ENCODE results near the gene ZP1.

The ZP1 gene

GRCh38 chr11:60848714-60849151 lies 18.6 kb upstream of the ZP1 start:
- Histone ChIP-seq H3K4me3 (ENCODE audit: low read length) (no peak overlapping the region), H3K9me3 (ENCODE audit: insufficient read depth, low read depth, low read length) (no peaks in the 10 kb centered on the region), H3K36me3 (ENCODE audit: insufficient read depth, low read depth, low read length) (peaks cover 62% of the 10 kb centered on the region), H3K4me1 (ENCODE audit: insufficient read depth, low read length) (peaks cover 8% of the 10 kb centered on the region), H3K27ac (ENCODE audit: low read length) (no peak overlapping the region), H3K27me3 (ENCODE audit: insufficient read depth, low read length) (peaks cover 23% of the 10 kb centered on the region), H3K9ac (ENCODE audit: low read depth, low read length) (no peak overlapping the region)

GRCh38 chr11:60849641-60850520 lies 17.5 kb upstream of the ZP1 start:
- no peaks in the 10 kb centered on the region for H3K9me3 ChIP-seq (ENCODE audit: insufficient read depth, low read depth, low read length)
- no peak overlapping the region for H3K9ac ChIP-seq (ENCODE audit: low read depth, low read length)
- peaks cover 6% of the 10 kb centered on the region for H3K4me1 ChIP-seq (ENCODE audit: insufficient read depth, low read length)
- H3K27ac ChIP-seq (ENCODE audit: low read length): no peak overlapping the region
- H3K27me3 ChIP-seq (ENCODE audit: insufficient read depth, low read length): peaks cover 35% of the 10 kb centered on the region
- peaks cover 56% of the 10 kb centered on the region for H3K36me3 ChIP-seq (ENCODE audit: insufficient read depth, low read depth, low read length)
- H3K4me3 ChIP-seq (ENCODE audit: low read length): no peak overlapping the region

- peaks cover 6% of the 10 kb centered on the region for H3K4me1 ChIP-seq (ENCODE audit: insufficient read depth, low read length)
- H3K9ac ChIP-seq (ENCODE audit: low read depth, low read length): no peak overlapping the region
- no peak overlapping the region for H3K27ac ChIP-seq (ENCODE audit: low read length)
- peak overlapping the region; percentile 41; the same call in 1 of the 2 replicates for H3K4me3 ChIP-seq (ENCODE audit: low read length)
- H3K27me3 ChIP-seq (ENCODE audit: insufficient read depth, low read length): peaks cover 43% of the 10 kb centered on the region
- no peaks in the 10 kb centered on the region for H3K9me3 ChIP-seq (ENCODE audit: insufficient read depth, low read depth, low read length)
- peaks cover 48% of the 10 kb centered on the region for H3K36me3 ChIP-seq (ENCODE audit: insufficient read depth, low read depth, low read length)
Observed at GRCh38 chr11:60851327-60852104, 15.8 kb upstream of the ZP1 start.

- H3K27ac ChIP-seq (ENCODE audit: low read length): no peak overlapping the region
- H3K4me3 ChIP-seq (ENCODE audit: low read length): peak overlapping the region; percentile 41; the same call in 1 of the 2 replicates
- no peak overlapping the region for H3K9ac ChIP-seq (ENCODE audit: low read depth, low read length)
- no peaks in the 10 kb centered on the region for H3K9me3 ChIP-seq (ENCODE audit: insufficient read depth, low read depth, low read length)
- peaks cover 43% of the 10 kb centered on the region for H3K27me3 ChIP-seq (ENCODE audit: insufficient read depth, low read length)
- H3K36me3 ChIP-seq (ENCODE audit: insufficient read depth, low read depth, low read length): peaks cover 46% of the 10 kb centered on the region
- H3K4me1 ChIP-seq (ENCODE audit: insufficient read depth, low read length): peaks cover 6% of the 10 kb centered on the region
Observed at GRCh38 chr11:60852117-60852981, 15.0 kb upstream of the ZP1 start.

GRCh38 chr11:60852982-60853950 lies 14.1 kb upstream of the ZP1 start:
- Histone ChIP-seq H3K9me3 (ENCODE audit: insufficient read depth, low read depth, low read length) (no peaks in the 10 kb centered on the region), H3K36me3 (ENCODE audit: insufficient read depth, low read depth, low read length) (peaks cover 37% of the 10 kb centered on the region), H3K4me3 (ENCODE audit: low read length) (no peak overlapping the region), H3K9ac (ENCODE audit: low read depth, low read length) (no peak overlapping the region), H3K4me1 (ENCODE audit: insufficient read depth, low read length) (peaks cover 6% of the 10 kb centered on the region), H3K27me3 (ENCODE audit: insufficient read depth, low read length) (peaks cover 43% of the 10 kb centered on the region), H3K27ac (ENCODE audit: low read length) (no peak overlapping the region)

- Histone ChIP-seq H3K27me3 (ENCODE audit: insufficient read depth, low read length) (peaks cover 43% of the 10 kb centered on the region), H3K4me1 (ENCODE audit: insufficient read depth, low read length) (peaks cover 6% of the 10 kb centered on the region), H3K4me3 (ENCODE audit: low read length) (no peak overlapping the region), H3K27ac (ENCODE audit: low read length) (no peak overlapping the region), H3K9me3 (ENCODE audit: insufficient read depth, low read depth, low read length) (no peaks in the 10 kb centered on the region), H3K36me3 (ENCODE audit: insufficient read depth, low read depth, low read length) (peaks cover 26% of the 10 kb centered on the region), H3K9ac (ENCODE audit: low read depth, low read length) (no peak overlapping the region)
Observed at GRCh38 chr11:60854140-60854846, 13.0 kb upstream of the ZP1 start.

GRCh38 chr11:60854847-60855725 lies 12.3 kb upstream of the ZP1 start:
- Histone ChIP-seq H3K9ac (ENCODE audit: low read depth, low read length) (no peak overlapping the region), H3K27me3 (ENCODE audit: insufficient read depth, low read length) (peaks cover 43% of the 10 kb centered on the region), H3K36me3 (ENCODE audit: insufficient read depth, low read depth, low read length) (peaks cover 18% of the 10 kb centered on the region), H3K27ac (ENCODE audit: low read length) (no peak overlapping the region), H3K9me3 (ENCODE audit: insufficient read depth, low read depth, low read length) (no peaks in the 10 kb centered on the region), H3K4me1 (ENCODE audit: insufficient read depth, low read length) (peaks cover 6% of the 10 kb centered on the region), H3K4me3 (ENCODE audit: low read length) (no peak overlapping the region)

DNA sequence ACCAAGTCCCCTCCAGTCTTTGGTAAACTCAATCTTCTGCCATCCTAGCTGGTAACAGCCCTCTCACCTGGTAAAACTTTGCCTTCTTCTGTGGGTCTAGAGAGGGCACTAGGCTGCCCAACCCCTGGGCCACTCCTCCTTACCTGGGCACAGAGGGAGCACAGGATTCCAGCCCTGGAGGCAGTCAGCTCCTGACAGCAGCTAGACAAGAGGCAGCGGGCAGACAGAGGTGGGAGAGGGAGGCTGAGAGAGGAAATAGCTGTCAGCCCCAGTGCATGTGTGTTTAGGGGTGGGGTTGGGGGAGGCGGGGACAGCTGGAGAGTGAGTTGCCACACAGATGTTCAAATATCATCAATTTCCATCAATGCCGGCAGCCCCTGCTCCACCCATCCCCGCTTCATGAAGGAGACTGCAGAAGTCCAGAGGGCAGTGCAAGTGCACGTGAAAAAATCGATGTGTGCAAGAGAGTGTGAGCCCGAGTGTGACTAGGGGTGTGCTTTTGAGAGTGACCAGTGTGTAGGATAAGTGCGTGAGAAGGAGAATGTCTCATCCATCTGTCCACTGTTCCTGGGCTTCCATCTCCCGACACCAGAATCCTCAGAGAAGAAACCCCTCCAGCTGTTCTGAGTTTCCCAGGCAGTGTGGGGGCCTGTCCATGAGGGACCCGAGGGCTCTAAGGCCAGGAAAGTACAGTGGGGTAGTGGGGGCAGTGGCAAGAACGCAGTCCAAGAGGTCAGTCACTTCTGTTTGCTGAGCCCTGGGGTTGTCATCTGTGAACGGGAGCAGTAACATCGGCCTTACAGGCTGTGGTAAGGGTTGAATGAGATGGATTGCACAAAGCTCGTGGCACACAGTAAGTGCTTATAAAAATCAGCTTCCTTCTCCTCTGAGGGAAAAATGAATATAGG lies 11.4 kb upstream of the ZP1 start, which contains the start of gene PTGDR2:
TSS of gene PTGDR2 (minus strand) at position 225 of the 908 bp plus-strand sequence. CDS start 2,228 bp downstream, outside the sequence.
- H3K9ac ChIP-seq (ENCODE audit: low read depth, low read length): no peak within 1 kb of the TSS

More for the DNA sequence above, 11.4 kb upstream of the ZP1 start, which contains the start of gene PTGDR2:
- Histone ChIP-seq H3K36me3 (ENCODE audit: insufficient read depth, low read depth, low read length) (peaks cover 10% of the 10 kb centered on the region), H3K27me3 (ENCODE audit: insufficient read depth, low read length) (peaks cover 43% of the 10 kb centered on the region), H3K4me1 (ENCODE audit: insufficient read depth, low read length) (peaks cover 6% of the 10 kb centered on the region), H3K4me3 (ENCODE audit: low read length) (no peak within 1 kb of the TSS), H3K9me3 (ENCODE audit: insufficient read depth, low read depth, low read length) (no peaks in the 10 kb centered on the region), H3K27ac (ENCODE audit: low read length) (no peak within 1 kb of the TSS)
